ENCODE measurements around the gene RHOD. TPM values are rescaled to one million over a fixed set of nuclear protein-coding genes. Genes with fewer than 3 reads are reported as not detected.

RHOD gene
- total and polyA plus RNA-seq, 9 of the 15 experiments (the other 6 are each of a cell fraction or from before 2014, with no cell fraction given) = not detected

DNA sequence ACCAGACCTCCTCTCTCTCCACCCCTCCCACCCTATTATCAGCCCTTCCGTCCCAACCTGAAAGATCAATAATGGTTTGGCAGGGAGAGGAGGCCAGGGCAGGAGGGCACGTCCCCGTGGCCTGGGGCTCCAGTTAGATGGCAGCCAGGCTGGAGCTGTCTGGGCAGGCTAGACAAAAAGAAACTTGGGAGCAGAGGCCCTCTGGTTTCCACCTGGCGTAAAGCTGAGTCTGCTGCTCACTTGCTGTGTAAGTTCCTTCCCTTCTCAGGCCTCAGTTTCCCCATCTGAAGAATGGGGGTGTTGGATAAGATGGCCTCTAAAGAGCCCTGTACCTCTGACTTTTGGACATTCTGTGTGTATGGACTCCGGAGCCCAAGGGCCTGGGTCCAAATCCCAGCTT, 3.8 kb upstream of the RHOD start:
- Histone ChIP-seq H3K4me2 (ENCODE audit: insufficient read depth, low read length) (no peak overlapping the region), H3K4me3 (no peak overlapping the region), H3K79me2 (ENCODE audit: control insufficient read depth, insufficient read depth, low read length) (no peaks in the 10 kb centered on the region), H3K27me3 (ENCODE audit: control insufficient read depth in 2 of 2, insufficient read depth in 2 of 2, low read length in 2 of 2) (no peaks in the 10 kb centered on the region), H3K9ac (ENCODE audit: insufficient read depth in 1 of 2, low read depth in 2 of 2, low read length in 2 of 2) (no peak overlapping the region; a peak in 1 of 4 replicates), H4K20me1 (replicated peaks; ENCODE audit: control insufficient read depth, insufficient read depth, low read length) (no peaks in the 10 kb centered on the region), H3K9me3 (replicated peaks; ENCODE audit: control insufficient read depth, insufficient read depth, low read depth, low read length) (no peaks in the 10 kb centered on the region), H3K9me1 (ENCODE audit: control insufficient read depth, insufficient read depth, low read length) (no peaks in the 10 kb centered on the region), H3K27ac (ENCODE audit: extremely low read depth, low read depth, low read length) (no peak overlapping the region), H3K36me3 (ENCODE audit: control insufficient read depth, insufficient read depth, low read length) (no peaks in the 10 kb centered on the region), H2AFZ (ENCODE audit: low read depth, low read length) (no peak overlapping the region), H3K4me1 (replicated peaks in 1 of 2; ENCODE audit: control insufficient read depth in 2 of 2, insufficient read depth in 2 of 2, low read length in 2 of 2) (peaks cover 23 to 44% of the 10 kb centered on the region in 2 experiments)
- ChIA-PET CTCF (ENCODE audit: low intra/inter-chr PET ratio) (interaction anchor here (0.6 kb wide), 1 partner anchor 219 kb away, joined by 5 read pairs; no protein-coding TSS in a partner anchor), POLR2A (no interaction called here)
- in situ Hi-C loops (cut with MboI) = no loop called here
- TF ChIP-seq, protein P1, sequence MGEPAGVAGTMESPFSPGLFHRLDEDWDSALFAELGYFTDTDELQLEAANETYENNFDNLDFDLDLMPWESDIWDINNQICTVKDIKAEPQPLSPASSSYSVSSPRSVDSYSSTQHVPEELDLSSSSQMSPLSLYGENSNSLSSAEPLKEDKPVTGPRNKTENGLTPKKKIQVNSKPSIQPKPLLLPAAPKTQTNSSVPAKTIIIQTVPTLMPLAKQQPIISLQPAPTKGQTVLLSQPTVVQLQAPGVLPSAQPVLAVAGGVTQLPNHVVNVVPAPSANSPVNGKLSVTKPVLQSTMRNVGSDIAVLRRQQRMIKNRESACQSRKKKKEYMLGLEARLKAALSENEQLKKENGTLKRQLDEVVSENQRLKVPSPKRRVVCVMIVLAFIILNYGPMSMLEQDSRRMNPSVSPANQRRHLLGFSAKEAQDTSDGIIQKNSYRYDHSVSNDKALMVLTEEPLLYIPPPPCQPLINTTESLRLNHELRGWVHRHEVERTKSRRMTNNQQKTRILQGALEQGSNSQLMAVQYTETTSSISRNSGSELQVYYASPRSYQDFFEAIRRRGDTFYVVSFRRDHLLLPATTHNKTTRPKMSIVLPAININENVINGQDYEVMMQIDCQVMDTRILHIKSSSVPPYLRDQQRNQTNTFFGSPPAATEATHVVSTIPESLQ (CRISPR knock-in tag; IDR thresholded peaks at IDR 0.05) = no peak
- WGBS (ENCODE audit: insufficient coverage, low coverage, missing lambda C conversion rate) = 38% methylated on average over 5 of the region's 5 CpGs
- ATAC-seq (no peak), DNase-seq (ENCODE audit: extremely low read depth in 1 of 4, low spot score in 3 of 4) (no peak), FAIRE-seq (no peak)
- intact Hi-C loops (cut with micrococcal nuclease) = no loop called here
- no TSS peak for BruUV-seq (replicated peaks)

DNA sequence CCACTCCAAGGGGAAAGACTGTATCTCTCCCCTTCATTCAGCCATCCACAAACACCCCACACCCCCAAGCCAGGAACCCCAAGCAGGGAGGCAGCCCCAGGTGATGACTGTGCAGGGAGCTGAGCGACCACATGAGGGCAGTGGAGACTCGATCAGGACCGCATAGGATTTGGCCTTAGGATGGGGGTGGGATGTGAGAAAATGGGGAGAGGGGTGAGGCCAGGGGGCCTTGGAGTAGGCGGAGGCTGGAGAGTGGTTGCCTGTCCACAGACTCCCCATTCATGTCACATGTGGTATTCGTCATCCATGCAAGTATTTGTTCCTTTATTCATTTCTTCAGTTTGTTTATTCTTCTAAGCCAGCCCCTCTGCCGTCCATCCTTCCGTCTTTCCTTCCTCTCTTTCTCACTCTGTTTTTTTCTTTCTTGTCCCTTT, 2.7 kb upstream of the RHOD start:
- POLR2A ChIA-PET = interaction anchor here (0.6 to 1.1 kb wide), 3 partner anchors 16 to 211 kb away, joined by 3 read pairs; no protein-coding TSS in a partner anchor
- Histone ChIP-seq H3K4me1 (replicated peaks in 1 of 2; ENCODE audit: control insufficient read depth in 2 of 2, insufficient read depth in 2 of 2, low read length in 2 of 2) (peaks cover 25 to 39% of the 10 kb centered on the region in 2 experiments), H3K4me2 (ENCODE audit: insufficient read depth, low read length) (no peak overlapping the region), H3K4me3 (no peak overlapping the region), H3K27me3 (ENCODE audit: control insufficient read depth in 2 of 2, insufficient read depth in 2 of 2, low read length in 2 of 2) (no peaks in the 10 kb centered on the region), H3K9me1 (ENCODE audit: control insufficient read depth, insufficient read depth, low read length) (no peaks in the 10 kb centered on the region), H3K9ac (ENCODE audit: insufficient read depth in 1 of 2, low read depth in 2 of 2, low read length in 2 of 2) (no peak overlapping the region), H3K79me2 (ENCODE audit: control insufficient read depth, insufficient read depth, low read length) (no peaks in the 10 kb centered on the region), H3K9me3 (replicated peaks; ENCODE audit: control insufficient read depth, insufficient read depth, low read depth, low read length) (no peaks in the 10 kb centered on the region), H3K36me3 (ENCODE audit: control insufficient read depth, insufficient read depth, low read length) (no peaks in the 10 kb centered on the region), H4K20me1 (replicated peaks; ENCODE audit: control insufficient read depth, insufficient read depth, low read length) (no peaks in the 10 kb centered on the region), H3K27ac (ENCODE audit: extremely low read depth, low read depth, low read length) (no peak overlapping the region), H2AFZ (ENCODE audit: low read depth, low read length) (peak overlapping the region; percentile 34; the same call in 1 of the 2 replicates)
- CTCF ChIA-PET (ENCODE audit: low intra/inter-chr PET ratio) = interaction anchor here (0.6 kb wide), 2 partner anchors 17 to 220 kb away, joined by 3 to 5 read pairs; no protein-coding TSS in a partner anchor
- no TSS peak for BruUV-seq (replicated peaks)
- FAIRE-seq (peak; percentile 90), ATAC-seq (peak; percentile 93), DNase-seq (ENCODE audit: extremely low read depth in 1 of 4, low spot score in 3 of 4) (peak; percentile 76 to 90 (median 87))
- in situ Hi-C loops (cut with MboI) (no loop called here), intact Hi-C loops (cut with micrococcal nuclease) (loop anchor here (2.0 kb wide), 1 partner anchor 17 kb away; no protein-coding TSS in a partner anchor)
- 8% methylated on average over 6 of the region's 7 CpGs for WGBS (ENCODE audit: insufficient coverage, low coverage, missing lambda C conversion rate)
- TF ChIP-seq TBL1XR1 (IDR thresholded peaks at IDR 0.05; ENCODE audit: low read length in 2 of 2) (0 out of 4 replicates have a peak, but pooled peaks of 1 of the 2 experiments have one; percentile 16), CREB1 (IDR thresholded peaks at IDR 0.05) (no peak), CREB1 (CRISPR knock-in tag; IDR thresholded peaks at IDR 0.05) (peak; percentile 64; the same call in 1 of the 2 replicates), NCOA4 (IDR thresholded peaks at IDR 0.05; ENCODE audit: partially characterized antibody) (no peak)
- TF ChIP-seq, protein P2, sequence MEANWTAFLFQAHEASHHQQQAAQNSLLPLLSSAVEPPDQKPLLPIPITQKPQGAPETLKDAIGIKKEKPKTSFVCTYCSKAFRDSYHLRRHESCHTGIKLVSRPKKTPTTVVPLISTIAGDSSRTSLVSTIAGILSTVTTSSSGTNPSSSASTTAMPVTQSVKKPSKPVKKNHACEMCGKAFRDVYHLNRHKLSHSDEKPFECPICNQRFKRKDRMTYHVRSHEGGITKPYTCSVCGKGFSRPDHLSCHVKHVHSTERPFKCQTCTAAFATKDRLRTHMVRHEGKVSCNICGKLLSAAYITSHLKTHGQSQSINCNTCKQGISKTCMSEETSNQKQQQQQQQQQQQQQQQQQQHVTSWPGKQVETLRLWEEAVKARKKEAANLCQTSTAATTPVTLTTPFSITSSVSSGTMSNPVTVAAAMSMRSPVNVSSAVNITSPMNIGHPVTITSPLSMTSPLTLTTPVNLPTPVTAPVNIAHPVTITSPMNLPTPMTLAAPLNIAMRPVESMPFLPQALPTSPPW (CRISPR knock-in tag; IDR thresholded peaks at IDR 0.05) = 0 out of 2 replicates have a peak, but pooled peaks have one; percentile 14
- TF ChIP-seq, protein P3, sequence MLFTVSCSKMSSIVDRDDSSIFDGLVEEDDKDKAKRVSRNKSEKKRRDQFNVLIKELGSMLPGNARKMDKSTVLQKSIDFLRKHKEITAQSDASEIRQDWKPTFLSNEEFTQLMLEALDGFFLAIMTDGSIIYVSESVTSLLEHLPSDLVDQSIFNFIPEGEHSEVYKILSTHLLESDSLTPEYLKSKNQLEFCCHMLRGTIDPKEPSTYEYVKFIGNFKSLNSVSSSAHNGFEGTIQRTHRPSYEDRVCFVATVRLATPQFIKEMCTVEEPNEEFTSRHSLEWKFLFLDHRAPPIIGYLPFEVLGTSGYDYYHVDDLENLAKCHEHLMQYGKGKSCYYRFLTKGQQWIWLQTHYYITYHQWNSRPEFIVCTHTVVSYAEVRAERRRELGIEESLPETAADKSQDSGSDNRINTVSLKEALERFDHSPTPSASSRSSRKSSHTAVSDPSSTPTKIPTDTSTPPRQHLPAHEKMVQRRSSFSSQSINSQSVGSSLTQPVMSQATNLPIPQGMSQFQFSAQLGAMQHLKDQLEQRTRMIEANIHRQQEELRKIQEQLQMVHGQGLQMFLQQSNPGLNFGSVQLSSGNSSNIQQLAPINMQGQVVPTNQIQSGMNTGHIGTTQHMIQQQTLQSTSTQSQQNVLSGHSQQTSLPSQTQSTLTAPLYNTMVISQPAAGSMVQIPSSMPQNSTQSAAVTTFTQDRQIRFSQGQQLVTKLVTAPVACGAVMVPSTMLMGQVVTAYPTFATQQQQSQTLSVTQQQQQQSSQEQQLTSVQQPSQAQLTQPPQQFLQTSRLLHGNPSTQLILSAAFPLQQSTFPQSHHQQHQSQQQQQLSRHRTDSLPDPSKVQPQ (CRISPR knock-in tag; IDR thresholded peaks at IDR 0.05; ENCODE audit: borderline replicate concordance) = no peak

All from K562 (cell line).